ENCODE measurements around the gene FANCD2. TPM values are rescaled to one million over a fixed set of nuclear protein-coding genes. Genes with fewer than 3 reads are reported as not detected.
"Not testable (repeated sequence)": the region's sequence is repeated elsewhere in the genome, so short reads cannot be mapped to it uniquely, and the experiment has no call there.

FANCD2 gene
- polyA plus RNA-seq, 3 donors from 2014 or later = 2.4 to 4.0 (median 2.8) TPM

GRCh38 chr3:10093678-10094077, 67.4 kb downstream of the FANCD2 start:
- H3K4me1 Mint-ChIP-seq = no peaks in the 10 kb centered on the region
- DNase-seq = no peak
- no peaks in the 10 kb centered on the region for H3K9me3 Mint-ChIP-seq
- H3K36me3 Mint-ChIP-seq = peaks cover 4 to 11% (median 6%) of the 10 kb centered on the region in 3 donors
- no peak overlapping the region for H3K27ac Mint-ChIP-seq
- H3K4me3 Mint-ChIP-seq = no peak overlapping the region
- no peaks in the 10 kb centered on the region for H3K27me3 Mint-ChIP-seq (ENCODE audit: low read depth in 3 of 3)

- Mint-ChIP-seq H3K27ac (no peak overlapping the region), H3K27me3 (ENCODE audit: low read depth in 3 of 3) (no peaks in the 10 kb centered on the region), H3K4me1 (no peaks in the 10 kb centered on the region), H3K4me3 (no peak overlapping the region), H3K36me3 (peaks cover 0 to 10% (median 4%) of the 10 kb centered on the region in 3 donors), H3K9me3 (no peaks in the 10 kb centered on the region)
- DNase-seq = no peak
Observed at GRCh38 chr3:10099041-10099440, 72.8 kb downstream of the FANCD2 start.

GRCh38 chr3:10106919-10107318, 80.7 kb downstream of the FANCD2 start:
- H3K27ac Mint-ChIP-seq = no peak overlapping the region
- H3K4me3 Mint-ChIP-seq = no peak overlapping the region
- no peaks in the 10 kb centered on the region for H3K9me3 Mint-ChIP-seq
- no peaks in the 10 kb centered on the region for H3K27me3 Mint-ChIP-seq (ENCODE audit: low read depth in 3 of 3)
- DNase-seq = no peak
- no peaks in the 10 kb centered on the region for H3K36me3 Mint-ChIP-seq
- H3K4me1 Mint-ChIP-seq = no peaks in the 10 kb centered on the region

- Mint-ChIP-seq H3K9me3 (no peaks in the 10 kb centered on the region), H3K36me3 (no peaks in the 10 kb centered on the region), H3K4me1 (no peaks in the 10 kb centered on the region), H3K27ac (no peak within 1 kb of the TSS), H3K4me3 (no peak within 1 kb of the TSS), H3K27me3 (ENCODE audit: low read depth in 3 of 3) (no peaks in the 10 kb centered on the region)
- DNase-seq = no peak
Observed at GRCh38 chr3:10108091-10108490, 81.9 kb downstream of the FANCD2 start, which contains the start of gene FANCD2OS. TSS of gene FANCD2OS (minus strand) at chr3:10108255. CDS start at chr3:10104774, 3,481 bp downstream.

- peak within 1 kb of the TSS; percentile 94 to 99 (median 98) for H3K4me3 Mint-ChIP-seq
- peak within 1 kb of the TSS; percentile 94 to 97 (median 96) for H3K27ac Mint-ChIP-seq
- H3K4me1 Mint-ChIP-seq = peaks cover 30 to 44% of the 10 kb centered on the region in 2 donors
- H3K27me3 Mint-ChIP-seq (ENCODE audit: low read depth in 3 of 3) = peaks cover 2 to 12% (median 10%) of the 10 kb centered on the region in 3 donors
- H3K9me3 Mint-ChIP-seq = no peaks in the 10 kb centered on the region
- peak; percentile 87 to 93 (median 91) for DNase-seq
- no peaks in the 10 kb centered on the region for H3K36me3 Mint-ChIP-seq
Observed at GRCh38 chr3:10115326-10116137, 89.3 kb downstream of the FANCD2 start, which contains the start of gene BRK1. TSS of gene BRK1 (plus strand) at chr3:10115675. CDS start at chr3:10115702, 27 bp downstream.

- peak overlapping the region; percentile 94 to 97 (median 96) for H3K27ac Mint-ChIP-seq
- H3K27me3 Mint-ChIP-seq (ENCODE audit: low read depth in 3 of 3) = peaks cover 2 to 12% (median 10%) of the 10 kb centered on the region in 3 donors
- peak overlapping the region; percentile 94 to 99 (median 98) for H3K4me3 Mint-ChIP-seq
- no peaks in the 10 kb centered on the region for H3K9me3 Mint-ChIP-seq
- no peak for DNase-seq
- H3K4me1 Mint-ChIP-seq = peaks cover 30 to 50% of the 10 kb centered on the region in 2 donors
- peaks cover 0 to under 1% (median 0%) of the 10 kb centered on the region in 3 donors for H3K36me3 Mint-ChIP-seq
Observed at GRCh38 chr3:10116138-10116460, 89.9 kb downstream of the FANCD2 start.

DNA sequence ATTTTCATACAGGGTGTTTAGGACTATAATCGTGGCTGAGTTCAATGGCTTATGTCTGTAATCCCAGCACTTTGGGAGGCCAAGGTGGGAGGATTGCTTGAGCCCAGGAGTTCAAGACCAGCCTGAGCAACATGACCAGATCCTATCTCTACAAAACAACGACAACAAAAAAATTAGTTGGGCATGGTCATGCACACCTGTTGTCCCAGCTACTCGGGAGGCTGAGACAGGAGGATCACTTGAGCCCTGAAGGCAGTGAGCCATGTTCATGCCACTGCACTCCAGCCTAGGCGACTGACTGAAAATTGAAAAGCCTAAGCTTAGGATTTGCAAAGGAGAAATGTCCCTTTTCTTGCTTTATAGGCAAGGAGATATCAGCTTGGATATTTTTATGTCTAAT, 90.7 kb downstream of the FANCD2 start:
- Mint-ChIP-seq H3K4me3 (peak overlapping the region; percentile 94 to 99 (median 98)), H3K36me3 (peaks cover 0 to 4% (median 0%) of the 10 kb centered on the region in 3 donors), H3K4me1 (peaks cover 30 to 53% of the 10 kb centered on the region in 2 donors), H3K27ac (peak overlapping the region in 2 of 6 donors; percentile 95), H3K27me3 (ENCODE audit: low read depth in 3 of 3) (peaks cover 2 to 12% (median 10%) of the 10 kb centered on the region in 3 donors), H3K9me3 (no peaks in the 10 kb centered on the region)
- DNase-seq = no peak

- H3K4me1 Mint-ChIP-seq = peaks cover 37 to 66% of the 10 kb centered on the region in 2 donors
- H3K27ac Mint-ChIP-seq = no peak overlapping the region
- no peak overlapping the region for H3K4me3 Mint-ChIP-seq
- no peaks in the 10 kb centered on the region for H3K9me3 Mint-ChIP-seq
- peaks cover 4 to 8% (median 6%) of the 10 kb centered on the region in 3 donors for H3K36me3 Mint-ChIP-seq
- no peak for DNase-seq
- peaks cover 6 to 12% (median 10%) of the 10 kb centered on the region in 3 donors for H3K27me3 Mint-ChIP-seq (ENCODE audit: low read depth in 3 of 3)
Observed at GRCh38 chr3:10119376-10119775, 93.1 kb downstream of the FANCD2 start.

DNA sequence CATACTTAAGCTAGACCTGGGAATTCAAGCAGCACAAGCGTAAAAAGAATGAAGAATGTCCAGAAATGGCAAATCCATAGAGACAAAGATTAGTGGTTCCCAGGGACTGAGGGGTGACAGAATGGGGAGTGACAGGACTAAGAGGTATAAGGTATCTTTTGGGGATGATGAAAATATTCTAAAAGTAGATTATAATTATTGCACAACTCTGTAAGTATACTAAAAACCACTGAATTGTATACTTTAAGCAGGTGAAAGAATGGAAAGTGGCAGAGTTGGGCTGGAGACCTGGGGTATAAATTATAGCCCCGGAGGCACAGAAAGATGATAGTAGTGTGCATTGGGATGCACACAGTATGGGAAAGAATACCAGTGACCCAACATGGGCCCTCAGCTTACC, 94.8 kb downstream of the FANCD2 start:
- Mint-ChIP-seq H3K4me1 (peaks cover 38 to 67% of the 10 kb centered on the region in 2 donors), H3K36me3 (peaks cover 6 to 19% (median 13%) of the 10 kb centered on the region in 3 donors), H3K4me3 (no peak overlapping the region), H3K27me3 (ENCODE audit: low read depth in 3 of 3) (peaks cover 2 to 6% (median 4%) of the 10 kb centered on the region in 3 donors), H3K9me3 (no peaks in the 10 kb centered on the region), H3K27ac (peak overlapping the region in 2 of 6 donors; percentile 12 to 25)
- DNase-seq = no peak

DNA sequence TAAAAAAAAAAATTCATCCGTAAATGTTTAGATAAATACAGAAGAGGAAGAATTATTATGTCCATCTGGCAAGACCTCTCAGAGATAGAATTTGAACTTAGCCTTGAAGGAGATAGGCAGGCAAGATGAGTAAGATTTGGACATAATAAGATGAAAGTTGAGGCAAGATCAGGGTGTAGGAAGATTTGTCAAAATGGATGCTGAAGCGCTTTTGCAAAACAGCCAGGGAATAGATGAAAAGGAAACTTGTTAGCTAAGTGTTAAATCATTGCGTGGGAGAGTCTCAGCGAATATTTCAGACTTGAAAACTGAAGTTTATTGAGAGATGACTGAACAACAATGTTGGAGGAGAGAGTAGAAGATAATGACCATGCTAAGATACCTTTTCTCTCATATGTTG, 96.5 kb downstream of the FANCD2 start:
- H3K4me3 Mint-ChIP-seq = peak overlapping the region in 1 of 5 donors; percentile 0
- peaks cover 16 to 31% (median 22%) of the 10 kb centered on the region in 3 donors for H3K36me3 Mint-ChIP-seq
- H3K4me1 Mint-ChIP-seq = peaks cover 27 to 60% of the 10 kb centered on the region in 2 donors
- DNase-seq = no peak
- no peaks in the 10 kb centered on the region for H3K9me3 Mint-ChIP-seq
- H3K27ac Mint-ChIP-seq = peak overlapping the region in 5 of 6 donors; percentile 1 to 76 (median 5)
- peaks cover 0 to 4% (median 0%) of the 10 kb centered on the region in 3 donors for H3K27me3 Mint-ChIP-seq (ENCODE audit: low read depth in 3 of 3)

DNA sequence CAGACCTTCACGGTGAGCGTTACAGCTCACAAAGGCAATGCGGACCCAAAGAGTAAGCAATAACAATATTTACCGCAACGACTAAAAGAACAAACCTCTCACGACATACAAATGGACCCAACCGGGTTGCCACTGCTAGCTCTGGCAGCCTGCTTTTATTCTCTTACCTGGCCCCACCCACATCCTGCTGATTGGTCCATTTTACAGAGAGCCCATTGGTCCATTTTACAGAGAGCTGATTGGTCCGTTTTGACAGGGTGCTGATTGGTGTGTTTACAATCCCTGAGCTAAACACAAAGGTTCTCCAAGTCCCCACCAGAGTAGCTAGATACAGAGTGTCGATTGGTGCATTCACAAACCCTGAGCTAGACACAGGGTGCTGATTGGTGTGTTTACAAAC, 109.6 kb downstream of the FANCD2 start:
- not testable (repeated sequence) for H3K27me3 Mint-ChIP-seq (ENCODE audit: low read depth in 3 of 3); H3K4me1 Mint-ChIP-seq; DNase-seq; H3K27ac Mint-ChIP-seq; H3K36me3 Mint-ChIP-seq; H3K4me3 Mint-ChIP-seq; H3K9me3 Mint-ChIP-seq

- no peaks in the 10 kb centered on the region for H3K9me3 Mint-ChIP-seq
- H3K27ac Mint-ChIP-seq = no peak overlapping the region
- H3K36me3 Mint-ChIP-seq = no peaks in the 10 kb centered on the region
- H3K4me1 Mint-ChIP-seq = peaks cover 4 to 5% of the 10 kb centered on the region in 2 donors
- DNase-seq = no peak
- H3K4me3 Mint-ChIP-seq = no peak overlapping the region
- H3K27me3 Mint-ChIP-seq (ENCODE audit: low read depth in 3 of 3) = peaks cover 2 to 8% (median 2%) of the 10 kb centered on the region in 3 donors
Observed at GRCh38 chr3:10136426-10137005, 110.3 kb downstream of the FANCD2 start.

DNA sequence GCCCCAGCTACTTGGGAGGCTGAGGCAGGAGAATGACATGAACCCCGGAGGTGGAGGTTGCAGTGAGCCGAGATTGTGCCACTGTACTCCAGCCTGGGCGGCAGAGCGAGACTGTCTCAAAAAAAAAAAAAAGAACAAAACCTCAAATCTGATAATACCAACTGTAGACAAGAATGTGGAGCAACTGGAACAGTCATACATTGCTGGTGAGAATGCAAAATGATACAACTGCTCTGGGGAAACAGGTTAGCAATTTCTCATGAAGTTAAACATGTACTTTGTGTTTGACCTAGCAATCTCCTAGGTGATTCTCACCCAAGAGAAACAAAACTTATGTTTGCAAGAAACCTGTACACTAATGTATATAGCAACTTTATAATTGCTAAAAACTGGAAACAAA, 110.9 kb downstream of the FANCD2 start:
- Mint-ChIP-seq H3K4me3 (no peak overlapping the region), H3K4me1 (peaks cover 5 to 7% of the 10 kb centered on the region in 2 donors), H3K36me3 (no peaks in the 10 kb centered on the region), H3K9me3 (no peaks in the 10 kb centered on the region), H3K27ac (no peak overlapping the region), H3K27me3 (ENCODE audit: low read depth in 3 of 3) (peaks cover 2 to 11% (median 8%) of the 10 kb centered on the region in 3 donors)
- DNase-seq = no peak

DNA sequence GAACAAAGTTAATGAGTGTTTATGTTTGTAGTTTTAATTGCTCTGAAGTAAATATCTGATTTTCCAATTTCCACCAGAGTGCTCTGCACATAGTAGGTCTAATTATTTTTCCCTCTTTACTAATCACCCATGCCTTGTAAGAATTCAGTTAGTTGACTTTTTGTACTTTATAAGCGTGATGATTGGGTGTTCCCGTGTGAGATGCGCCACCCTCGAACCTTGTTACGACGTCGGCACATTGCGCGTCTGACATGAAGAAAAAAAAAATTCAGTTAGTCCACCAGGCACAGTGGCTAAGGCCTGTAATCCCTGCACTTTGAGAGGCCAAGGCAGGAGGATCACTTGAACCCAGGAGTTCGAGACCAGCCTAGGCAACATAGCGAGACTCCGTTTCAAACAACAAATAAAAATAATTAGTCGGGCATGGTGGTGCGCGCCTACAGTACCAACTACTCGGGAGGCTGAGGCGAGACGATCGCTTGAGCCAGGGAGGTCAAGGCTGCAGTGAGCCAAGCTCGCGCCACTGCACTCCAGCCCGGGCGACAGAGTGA, 114.8 kb downstream of the FANCD2 start:
- peak overlapping the region; percentile 86 to 97 (median 91) for H3K4me3 Mint-ChIP-seq
- H3K27me3 Mint-ChIP-seq (ENCODE audit: low read depth in 3 of 3) = peaks cover 2 to 11% (median 8%) of the 10 kb centered on the region in 3 donors
- no peak for DNase-seq
- peaks cover 0 to 6% (median 4%) of the 10 kb centered on the region in 3 donors for H3K36me3 Mint-ChIP-seq
- peaks cover 40 to 43% of the 10 kb centered on the region in 2 donors for H3K4me1 Mint-ChIP-seq
- H3K27ac Mint-ChIP-seq = peak overlapping the region; percentile 78 to 98 (median 92)
- no peaks in the 10 kb centered on the region for H3K9me3 Mint-ChIP-seq
